ENCODE data around the gene MAMSTR. TPM values are rescaled to one million over a fixed set of nuclear protein-coding genes. Genes with fewer than 3 reads are reported as not detected.
"Not testable (repeated sequence)": the region's sequence is repeated elsewhere in the genome, so short reads cannot be mapped to it uniquely, and the experiment has no call there.

The MAMSTR gene
- total and polyA plus RNA-seq, 4 donors: 0.48 to 1.5 (median 1.2) TPM

DNA sequence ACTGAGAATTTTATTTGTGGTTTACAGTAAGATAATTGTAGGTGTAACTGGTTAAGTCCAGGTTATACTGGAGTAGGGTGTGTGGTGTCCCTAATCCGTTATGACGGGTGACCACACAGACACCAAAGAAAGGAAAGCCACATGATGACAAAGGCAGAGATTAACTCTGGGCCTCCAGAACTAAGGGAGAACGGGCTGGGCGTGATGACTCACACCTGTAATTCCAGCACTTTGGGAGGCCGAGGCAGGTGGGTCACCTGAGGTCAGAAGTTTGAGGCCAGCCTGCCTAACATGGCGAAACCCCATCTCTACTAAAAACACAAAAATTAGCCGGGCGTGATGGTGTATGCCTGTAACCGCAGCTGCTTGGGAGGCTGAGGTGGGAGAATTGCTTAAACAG lies 33.9 kb downstream of the MAMSTR start:
- Histone ChIP-seq H3K9ac (ENCODE audit: insufficient read depth in 1 of 2, low read length in 2 of 2) (no peak overlapping the region), H3K36me3 (ENCODE audit: control insufficient read depth in 4 of 4, insufficient read depth in 4 of 4, low read length in 4 of 4) (no peaks in the 10 kb centered on the region), H3K4me1 (ENCODE audit: control insufficient read depth in 5 of 5, insufficient read depth in 5 of 5, low read length in 5 of 5) (peaks cover 0 to 7% (median 0%) of the 10 kb centered on the region in 5 donors), H3K27me3 (ENCODE audit: control insufficient read depth in 3 of 3, insufficient read depth in 3 of 3, low read length in 2 of 3) (no peaks in the 10 kb centered on the region), H3K27ac (ENCODE audit: low read depth in 1 of 2, low read length in 1 of 2) (no peak overlapping the region), H3K9me3 (ENCODE audit: control insufficient read depth in 4 of 4, insufficient read depth in 3 of 4, low read length in 3 of 4) (no peaks in the 10 kb centered on the region), H3K4me3 (no peak overlapping the region)
- WGBS, 2 donors: 87 to 95% methylated on average over 9 of the region's 9 CpGs
- ATAC-seq (ENCODE audit: insufficient read depth, low FRiP score) (no peak), DNase-seq (no peak)
- TF ChIP-seq, protein P1, sequence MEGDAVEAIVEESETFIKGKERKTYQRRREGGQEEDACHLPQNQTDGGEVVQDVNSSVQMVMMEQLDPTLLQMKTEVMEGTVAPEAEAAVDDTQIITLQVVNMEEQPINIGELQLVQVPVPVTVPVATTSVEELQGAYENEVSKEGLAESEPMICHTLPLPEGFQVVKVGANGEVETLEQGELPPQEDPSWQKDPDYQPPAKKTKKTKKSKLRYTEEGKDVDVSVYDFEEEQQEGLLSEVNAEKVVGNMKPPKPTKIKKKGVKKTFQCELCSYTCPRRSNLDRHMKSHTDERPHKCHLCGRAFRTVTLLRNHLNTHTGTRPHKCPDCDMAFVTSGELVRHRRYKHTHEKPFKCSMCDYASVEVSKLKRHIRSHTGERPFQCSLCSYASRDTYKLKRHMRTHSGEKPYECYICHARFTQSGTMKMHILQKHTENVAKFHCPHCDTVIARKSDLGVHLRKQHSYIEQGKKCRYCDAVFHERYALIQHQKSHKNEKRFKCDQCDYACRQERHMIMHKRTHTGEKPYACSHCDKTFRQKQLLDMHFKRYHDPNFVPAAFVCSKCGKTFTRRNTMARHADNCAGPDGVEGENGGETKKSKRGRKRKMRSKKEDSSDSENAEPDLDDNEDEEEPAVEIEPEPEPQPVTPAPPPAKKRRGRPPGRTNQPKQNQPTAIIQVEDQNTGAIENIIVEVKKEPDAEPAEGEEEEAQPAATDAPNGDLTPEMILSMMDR (IDR thresholded peaks at IDR 0.05; ENCODE audit: control extremely low read depth, extremely low read depth): no peak

DNA sequence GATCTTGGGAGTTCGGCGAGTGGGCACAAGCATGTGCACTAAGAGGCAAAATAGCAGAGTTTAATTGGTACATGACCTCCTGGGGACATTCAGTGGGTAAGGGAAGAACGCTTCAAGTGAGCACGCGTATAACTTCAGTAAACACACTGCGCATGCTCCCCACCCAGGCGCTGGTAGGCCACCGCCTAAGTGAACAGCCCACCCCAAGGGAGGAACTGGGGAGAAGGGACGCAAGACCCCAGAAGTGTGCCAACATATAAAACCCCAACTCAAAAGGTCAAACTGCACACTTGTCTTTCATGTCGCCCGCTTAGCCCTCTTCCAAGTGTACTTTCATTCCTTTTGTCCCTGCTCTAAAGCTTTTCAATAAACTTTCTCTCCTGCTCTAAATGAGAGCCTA lies 36.2 kb downstream of the MAMSTR start:
- DNase-seq (peak; percentile 79 to 82 (median 82)), ATAC-seq (ENCODE audit: insufficient read depth, low FRiP score) (no peak)
- Histone ChIP-seq H3K9me3 (ENCODE audit: control insufficient read depth in 4 of 4, insufficient read depth in 3 of 4, low read length in 3 of 4) (no peaks in the 10 kb centered on the region), H3K4me1 (ENCODE audit: control insufficient read depth in 5 of 5, insufficient read depth in 5 of 5, low read length in 5 of 5) (peaks cover 0 to 7% (median 0%) of the 10 kb centered on the region in 5 donors), H3K27me3 (ENCODE audit: control insufficient read depth in 3 of 3, insufficient read depth in 3 of 3, low read length in 2 of 3) (no peaks in the 10 kb centered on the region), H3K36me3 (ENCODE audit: control insufficient read depth in 4 of 4, insufficient read depth in 4 of 4, low read length in 4 of 4) (no peaks in the 10 kb centered on the region), H3K4me3 (no peak overlapping the region), H3K9ac (ENCODE audit: insufficient read depth in 1 of 2, low read length in 2 of 2) (peak overlapping the region in 1 of 2 donors; percentile 77), H3K27ac (ENCODE audit: low read depth in 1 of 2, low read length in 1 of 2) (no peak overlapping the region)
- WGBS, 2 donors: 55 to 61% methylated on average over 11 of the region's 11 CpGs
- TF ChIP-seq, protein P1 (IDR thresholded peaks at IDR 0.05; ENCODE audit: control extremely low read depth, extremely low read depth): no peak

DNA sequence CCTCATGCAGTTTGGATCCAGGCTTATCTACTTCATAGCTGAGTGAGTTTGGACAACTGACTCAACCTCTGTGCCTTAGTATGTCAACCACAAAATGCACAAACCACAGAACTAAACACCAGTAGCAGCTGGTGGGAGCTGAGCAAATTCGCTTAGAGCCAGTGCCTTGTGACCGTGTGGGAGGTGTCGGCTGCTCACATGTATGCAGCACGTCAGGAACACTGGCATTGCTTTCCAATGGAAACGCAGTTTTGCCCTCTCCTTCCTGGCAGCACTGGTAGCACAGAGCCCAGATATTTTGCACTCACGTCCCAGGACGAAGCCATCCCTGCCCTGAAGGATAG lies 38.4 kb downstream of the MAMSTR start:
- Histone ChIP-seq H3K36me3 (ENCODE audit: control insufficient read depth in 4 of 4, insufficient read depth in 4 of 4, low read length in 4 of 4) (no peaks in the 10 kb centered on the region), H3K27me3 (ENCODE audit: control insufficient read depth in 3 of 3, insufficient read depth in 3 of 3, low read length in 2 of 3) (no peaks in the 10 kb centered on the region), H3K27ac (ENCODE audit: low read depth in 1 of 2, low read length in 1 of 2) (no peak overlapping the region), H3K4me1 (ENCODE audit: control insufficient read depth in 5 of 5, insufficient read depth in 5 of 5, low read length in 5 of 5) (peaks cover 0 to 7% (median 3%) of the 10 kb centered on the region in 5 donors), H3K4me3 (no peak overlapping the region), H3K9ac (ENCODE audit: insufficient read depth in 1 of 2, low read length in 2 of 2) (no peak overlapping the region), H3K9me3 (ENCODE audit: control insufficient read depth in 4 of 4, insufficient read depth in 3 of 4, low read length in 3 of 4) (no peaks in the 10 kb centered on the region)
- ATAC-seq (ENCODE audit: insufficient read depth, low FRiP score) (no peak), DNase-seq (no peak)
- TF ChIP-seq, protein P1 (IDR thresholded peaks at IDR 0.05; ENCODE audit: control extremely low read depth, extremely low read depth): no peak
- 82% methylated on average over 7 of the region's 7 CpGs for WGBS, 2 donors

DNA sequence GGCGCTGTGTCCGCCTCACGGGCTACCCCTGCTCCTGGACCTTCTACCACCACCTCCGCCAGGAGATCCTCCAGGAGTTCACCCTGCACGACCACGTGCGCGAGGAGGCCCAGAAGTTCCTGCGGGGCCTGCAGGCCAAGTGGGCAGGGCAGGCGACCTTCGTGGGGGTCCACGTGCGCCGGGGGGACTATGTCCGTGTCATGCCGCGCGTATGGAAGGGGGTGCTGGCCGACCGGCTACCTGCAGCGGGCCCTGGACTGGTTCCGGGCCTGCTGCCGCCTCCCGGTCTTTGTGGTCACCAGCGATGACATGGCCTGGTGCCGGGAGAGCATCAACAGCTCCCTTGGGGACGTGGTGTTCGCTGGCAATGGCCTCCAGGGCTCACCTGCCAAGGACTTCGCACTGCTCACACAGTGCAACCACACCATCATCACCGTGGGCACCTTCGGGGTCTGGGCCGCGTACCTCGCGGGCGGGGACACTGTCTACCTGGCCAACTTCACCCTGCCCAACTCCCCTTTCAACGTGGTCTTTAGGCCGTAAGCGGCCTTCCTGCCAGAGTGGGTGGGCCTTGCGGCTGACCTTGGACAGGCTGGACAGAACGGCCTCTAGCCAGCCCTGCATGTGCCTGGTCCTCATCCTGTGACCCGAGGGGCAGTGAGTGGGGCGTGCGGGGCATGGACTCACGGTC lies 38.9 kb downstream of the MAMSTR start:
- TF ChIP-seq, protein P1 (IDR thresholded peaks at IDR 0.05; ENCODE audit: control extremely low read depth, extremely low read depth): no peak
- H3K36me3 ChIP-seq (ENCODE audit: control insufficient read depth in 4 of 4, insufficient read depth in 4 of 4, low read length in 4 of 4): no peaks in the 10 kb centered on the region
- DNase-seq (no peak), ATAC-seq (ENCODE audit: insufficient read depth, low FRiP score) (no peak)
- H3K27me3 ChIP-seq (ENCODE audit: control insufficient read depth in 3 of 3, insufficient read depth in 3 of 3, low read length in 2 of 3): no peaks in the 10 kb centered on the region
- no peak overlapping the region for H3K9ac ChIP-seq (ENCODE audit: insufficient read depth in 1 of 2, low read length in 2 of 2)
- peaks cover 0 to 8% (median 4%) of the 10 kb centered on the region in 5 donors for H3K4me1 ChIP-seq (ENCODE audit: control insufficient read depth in 5 of 5, insufficient read depth in 5 of 5, low read length in 5 of 5)
- no peaks in the 10 kb centered on the region for H3K9me3 ChIP-seq (ENCODE audit: control insufficient read depth in 4 of 4, insufficient read depth in 3 of 4, low read length in 3 of 4)
- H3K27ac ChIP-seq (ENCODE audit: low read depth in 1 of 2, low read length in 1 of 2): no peak overlapping the region
- H3K4me3 ChIP-seq: no peak overlapping the region
- 93 to 95% methylated on average over 45 of the region's 45 CpGs for WGBS, 2 donors

DNA sequence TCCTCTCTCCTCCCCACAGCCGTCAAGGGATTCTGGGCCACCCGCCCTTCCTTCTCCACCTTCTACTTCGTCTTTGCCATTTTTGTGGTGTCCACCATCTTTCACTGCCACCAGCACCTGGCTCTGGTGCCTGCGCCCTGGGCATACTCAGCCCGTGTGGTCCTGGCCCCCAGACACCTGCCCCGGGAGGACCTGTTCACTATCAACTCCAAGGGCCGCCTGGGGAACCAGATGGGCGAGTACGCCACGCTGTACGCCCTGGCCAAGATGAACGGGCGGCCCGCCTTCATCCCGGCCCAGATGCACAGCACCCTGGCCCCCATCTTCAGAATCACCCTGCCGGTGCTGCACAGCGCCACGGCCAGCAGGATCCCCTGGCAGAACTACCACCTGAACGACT lies 39.5 kb downstream of the MAMSTR start:
- WGBS, 2 donors: 89 to 97% methylated on average over 11 to 16 of the region's 19 CpGs
- not testable (repeated sequence) for H3K4me3 ChIP-seq; H3K36me3 ChIP-seq (ENCODE audit: control insufficient read depth in 4 of 4, insufficient read depth in 4 of 4, low read length in 4 of 4); H3K27me3 ChIP-seq (ENCODE audit: control insufficient read depth in 3 of 3, insufficient read depth in 3 of 3, low read length in 2 of 3); H3K9me3 ChIP-seq (ENCODE audit: control insufficient read depth in 4 of 4, insufficient read depth in 3 of 4, low read length in 3 of 4); H3K9ac ChIP-seq (ENCODE audit: insufficient read depth in 1 of 2, low read length in 2 of 2); ATAC-seq (ENCODE audit: insufficient read depth, low FRiP score); DNase-seq; H3K27ac ChIP-seq (ENCODE audit: low read depth in 1 of 2, low read length in 1 of 2)
- peaks cover 0 to 13% (median 7%) of the 10 kb centered on the region in 5 donors for H3K4me1 ChIP-seq (ENCODE audit: control insufficient read depth in 5 of 5, insufficient read depth in 5 of 5, low read length in 5 of 5)
